Mesenchymal stem cell (in vitro differentiated cells and primary cell): ENCODE data around the gene NDST3.

Source experiments
- DNase-seq: peaks from one replicate; pipeline ENCODE4 v3.0.0-alpha.2; 2013
- H2AFZ ChIP-seq: one replicate; pipeline ENCODE4 v1.6.1; 2013; ENCODE audit warnings: low read depth, mild to moderate bottlenecking, control low read depth, inconsistent platforms, low read length, moderate library complexity
- H2AK5ac ChIP-seq: 2 replicates; pipeline ENCODE4 v1.6.1; 2013; ENCODE audit warnings: low read length, moderate library complexity, mild to moderate bottlenecking, inconsistent platforms; ENCODE audit not compliant: severe bottlenecking
- H2BK120ac ChIP-seq: one replicate; pipeline ENCODE4 v1.6.1; 2013; ENCODE audit warnings: low read depth, mild to moderate bottlenecking, inconsistent platforms, low read length, moderate library complexity
- H2BK12ac ChIP-seq, 2 experiments: one replicate each; pipeline ENCODE4 v1.6.1; 2013; ENCODE audit warnings: inconsistent platforms in 2 of 2, low read length in 2 of 2, mild to moderate bottlenecking in 2 of 2, moderate library complexity in 2 of 2, control low read depth in 1 of 2
- H2BK15ac ChIP-seq: one replicate; pipeline ENCODE4 v1.6.1; 2013; ENCODE audit warnings: mild to moderate bottlenecking, low read depth, inconsistent platforms; ENCODE audit not compliant: poor library complexity, severe bottlenecking
- H2BK5ac ChIP-seq: 2 replicates; pipeline ENCODE4 v1.6.1; 2013; ENCODE audit warnings: low read depth, mild to moderate bottlenecking, low read length, control low read depth, inconsistent platforms; ENCODE audit not compliant: poor library complexity, severe bottlenecking
- H3K14ac ChIP-seq, 2 experiments: one replicate each; pipeline ENCODE4 v1.6.1; 2013; ENCODE audit warnings: inconsistent platforms in 2 of 2, low read length in 2 of 2, control low read depth in 1 of 2, mild to moderate bottlenecking in 1 of 2, moderate library complexity in 1 of 2
- H3K18ac ChIP-seq, 2 experiments: one replicate each; pipeline ENCODE4 v1.6.1; 2013; ENCODE audit warnings: inconsistent platforms in 2 of 2, low read length in 2 of 2, control low read depth in 1 of 2, low read depth in 1 of 2, mild to moderate bottlenecking in 1 of 2
- H3K23ac ChIP-seq, 2 experiments: one replicate each; pipeline ENCODE4 v1.6.1; 2013; ENCODE audit warnings: inconsistent platforms in 2 of 2, low read length in 2 of 2, mild to moderate bottlenecking in 2 of 2, moderate library complexity in 2 of 2, control low read depth in 1 of 2
- H3K27ac ChIP-seq: 2 replicates; pipeline ENCODE4 v1.5.1; 2013; ENCODE audit warnings: mild to moderate bottlenecking, moderate library complexity, low read length, control low read depth, inconsistent platforms; ENCODE audit not compliant: poor library complexity, severe bottlenecking
- H3K27me3 ChIP-seq, 2 experiments: 2 replicates each; pipeline versions ENCODE4 v1.6.1 to v1.7.0; 2013; ENCODE audit warnings: low read length in 2 of 2, mild to moderate bottlenecking in 2 of 2, moderate library complexity in 2 of 2, control low read depth in 1 of 2, inconsistent platforms in 1 of 2; ENCODE audit not compliant: control insufficient read depth in 1 of 2, insufficient read depth in 1 of 2
- H3K36me3 ChIP-seq, 2 experiments: 2 replicates each; pipeline versions ENCODE4 v1.6.1 to v1.7.0; 2013; ENCODE audit warnings: low read length in 2 of 2, control low read depth in 1 of 2, inconsistent platforms in 1 of 2, low read depth in 1 of 2, mild to moderate bottlenecking in 1 of 2; ENCODE audit not compliant: insufficient read depth in 2 of 2, control insufficient read depth in 1 of 2
- H3K4ac ChIP-seq, 2 experiments: one replicate each; pipeline ENCODE4 v1.6.1; 2013; ENCODE audit warnings: inconsistent platforms in 2 of 2, low read length in 2 of 2, mild to moderate bottlenecking in 2 of 2, moderate library complexity in 2 of 2, control low read depth in 1 of 2, low read depth in 1 of 2
- H3K4me1 ChIP-seq: 2 replicates; pipeline ENCODE4 v1.6.1; 2013; ENCODE audit warnings: low read depth, low read length, control low read depth; ENCODE audit not compliant: control insufficient read depth, insufficient read depth
- H3K4me2 ChIP-seq: 2 replicates; pipeline ENCODE4 v1.6.1; 2013; ENCODE audit warnings: low read length, mild to moderate bottlenecking, inconsistent platforms; ENCODE audit not compliant: poor library complexity, severe bottlenecking
- H3K4me3 ChIP-seq, 2 experiments: 2 replicates each; pipeline versions ENCODE4 v1.5.1 to v1.7.0; 2013; ENCODE audit warnings: low read length in 2 of 2, mild to moderate bottlenecking in 2 of 2, control low read depth in 1 of 2, low read depth in 1 of 2; ENCODE audit not compliant: insufficient read depth in 1 of 2
- H3K79me1 ChIP-seq: replicated peaks from 2 replicates; pipeline ENCODE4 v1.6.1; 2013; ENCODE audit warnings: mild to moderate bottlenecking, control low read depth, low read length, inconsistent platforms; ENCODE audit not compliant: poor library complexity, severe bottlenecking
- H3K9ac ChIP-seq: 2 replicates; pipeline ENCODE4 v1.7.0; 2013; ENCODE audit warnings: mild to moderate bottlenecking, low read length, moderate library complexity
- H3K9me3 ChIP-seq: 2 replicates; pipeline ENCODE4 v1.7.0; 2013; ENCODE audit warnings: mild to moderate bottlenecking, low read length; ENCODE audit not compliant: control insufficient read depth
- H4K8ac ChIP-seq: one replicate; pipeline ENCODE4 v1.6.1; 2013; ENCODE audit warnings: inconsistent platforms, mild to moderate bottlenecking, low read length, moderate library complexity
- H4K91ac ChIP-seq: one replicate; pipeline ENCODE4 v1.6.1; 2013; ENCODE audit warnings: mild to moderate bottlenecking, low read length, inconsistent platforms
- WGBS: methylation state at CpG from one replicate; pipeline ENCODE4 v1.1.7; 2013; ENCODE audit warnings: mixed read lengths; 5-methylcytosine and 5-hydroxymethylcytosine counted together

NDST3 gene

DNA sequence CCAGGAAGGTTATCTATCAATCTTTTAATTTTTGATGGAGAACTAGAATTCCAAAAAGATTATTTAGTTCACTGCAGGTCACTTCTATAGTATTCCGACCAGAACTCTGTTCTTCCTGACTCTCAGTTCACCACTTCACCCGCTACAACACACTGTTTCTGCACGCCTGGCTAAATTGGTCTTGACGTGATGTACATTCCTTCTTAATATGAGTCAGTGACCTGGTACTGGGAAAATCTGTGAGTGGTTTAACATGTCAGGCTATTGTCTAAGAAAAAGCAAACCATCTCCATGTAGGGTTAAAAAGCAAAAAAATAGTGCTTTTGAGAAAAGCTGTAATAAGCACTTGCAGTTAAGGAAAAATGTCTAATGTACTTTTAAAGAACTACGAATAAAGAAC lies 120.4 kb downstream of the NDST3 start:
- peak; percentile 29 for DNase-seq
- Histone ChIP-seq H3K14ac (no peak overlapping the region), H2BK15ac (no peak overlapping the region), H2AK5ac (no peak overlapping the region), H3K9ac (no peak overlapping the region), H3K27ac (no peak overlapping the region), H4K8ac (no peak overlapping the region), H3K4me3 (no peak overlapping the region), H3K9me3 (no peaks in the 10 kb centered on the region), H2BK120ac (no peak overlapping the region), H2BK5ac (no peak overlapping the region), H2AFZ (no peak overlapping the region), H3K18ac (no peak overlapping the region), H2BK12ac (no peak overlapping the region), H3K36me3 (no peaks in the 10 kb centered on the region), H4K91ac (no peak overlapping the region), H3K4me2 (no peak overlapping the region), H3K27me3 (no peaks in the 10 kb centered on the region), H3K79me1 (no peaks in the 10 kb centered on the region), H3K4ac (no peak overlapping the region), H3K23ac (no peak overlapping the region), H3K4me1 (no peaks in the 10 kb centered on the region)
- 81% methylated on average over 4 of the region's 5 CpGs for WGBS

DNA sequence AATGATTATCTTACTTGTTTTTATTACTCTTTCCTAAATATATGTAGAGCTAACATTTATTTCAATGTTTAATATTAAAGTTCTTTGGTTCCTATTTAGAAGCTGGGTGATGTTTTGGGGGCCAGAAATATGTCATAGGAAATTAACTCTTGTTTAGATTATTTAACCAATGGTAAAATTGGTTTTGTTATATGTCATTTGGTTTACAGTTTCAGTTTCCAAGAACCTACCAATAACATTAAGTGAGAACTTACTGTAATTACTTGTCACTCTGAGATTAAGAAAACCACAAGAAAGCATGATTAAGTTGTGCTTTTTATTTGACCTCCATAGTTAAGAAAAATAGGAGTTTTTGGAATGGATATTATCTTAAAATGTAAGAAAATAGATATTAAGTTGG lies 121.2 kb downstream of the NDST3 start:
- Histone ChIP-seq H2BK12ac (no peak overlapping the region), H2BK15ac (no peak overlapping the region), H3K9ac (no peak overlapping the region), H3K4me3 (no peak overlapping the region), H3K4me1 (no peaks in the 10 kb centered on the region), H3K23ac (no peak overlapping the region), H2AFZ (no peak overlapping the region), H4K91ac (no peak overlapping the region), H2AK5ac (no peak overlapping the region), H3K14ac (no peak overlapping the region), H3K36me3 (no peaks in the 10 kb centered on the region), H4K8ac (no peak overlapping the region), H3K27ac (no peak overlapping the region), H3K9me3 (peaks cover 4% of the 10 kb centered on the region), H3K4ac (no peak overlapping the region), H2BK120ac (no peak overlapping the region), H2BK5ac (no peak overlapping the region), H3K4me2 (no peak overlapping the region), H3K27me3 (no peaks in the 10 kb centered on the region), H3K18ac (no peak overlapping the region), H3K79me1 (no peaks in the 10 kb centered on the region)
- DNase-seq: no peak

DNA sequence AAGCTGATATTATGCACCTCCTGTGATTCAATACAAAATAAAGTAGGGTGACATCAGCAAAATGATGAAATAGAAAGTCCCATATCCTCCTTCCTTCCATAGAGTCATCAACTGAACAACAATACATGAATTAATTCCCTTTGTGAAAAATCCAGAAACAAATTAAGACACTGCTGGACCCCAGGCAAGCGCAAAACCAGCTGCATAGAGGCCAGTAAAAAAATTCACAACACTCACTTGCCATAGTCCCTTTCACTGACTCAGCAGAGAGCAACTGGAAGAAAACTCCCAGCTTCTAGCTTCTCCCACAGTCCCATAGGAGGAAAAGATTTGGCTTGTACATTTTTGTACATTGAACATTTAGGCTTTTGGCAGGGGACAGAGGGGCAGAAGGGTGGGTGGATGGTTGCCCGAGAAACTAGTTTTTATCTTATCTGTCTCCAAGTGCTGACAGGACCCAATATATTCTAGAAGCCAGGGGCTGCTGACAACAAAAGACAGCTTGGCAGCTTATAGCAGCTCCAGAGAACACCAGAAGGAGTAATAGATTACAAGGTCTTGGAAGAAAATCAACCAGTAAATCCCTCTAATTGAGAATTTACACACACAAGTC lies 124.6 kb downstream of the NDST3 start:
- Histone ChIP-seq H3K9me3 (peaks cover 4% of the 10 kb centered on the region), H3K4ac (no peak overlapping the region), H2AFZ (no peak overlapping the region), H3K9ac (no peak overlapping the region), H2BK5ac (no peak overlapping the region), H4K8ac (no peak overlapping the region), H2AK5ac (no peak overlapping the region), H3K18ac (no peak overlapping the region), H2BK15ac (no peak overlapping the region), H3K4me1 (no peaks in the 10 kb centered on the region), H3K36me3 (no peaks in the 10 kb centered on the region), H3K4me2 (no peak overlapping the region), H3K27me3 (no peaks in the 10 kb centered on the region), H2BK12ac (no peak overlapping the region), H2BK120ac (no peak overlapping the region), H3K4me3 (no peak overlapping the region), H3K14ac (no peak overlapping the region), H3K79me1 (no peaks in the 10 kb centered on the region), H3K27ac (no peak overlapping the region), H3K23ac (no peak overlapping the region), H4K91ac (no peak overlapping the region)
- peak; percentile 13 for DNase-seq
- 100% methylated on average over 2 of the region's 2 CpGs for WGBS

DNA sequence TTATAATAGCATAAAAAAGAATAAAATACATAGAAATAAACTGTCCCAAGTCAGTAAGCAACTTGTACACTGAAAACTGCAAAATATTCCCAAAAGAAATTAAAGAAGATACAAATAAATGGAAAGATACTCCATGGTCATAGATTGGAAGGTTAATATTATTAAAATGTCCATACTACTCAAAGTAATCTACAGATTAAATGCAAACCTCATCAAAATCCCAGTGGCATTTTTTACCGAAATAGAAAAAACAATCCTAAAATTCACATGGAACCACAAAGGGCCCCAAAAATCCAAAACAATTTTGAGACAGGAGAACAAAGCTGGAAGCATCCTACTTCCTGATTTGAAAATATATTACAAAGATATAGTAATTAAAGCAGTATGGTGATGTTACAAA lies 133.0 kb downstream of the NDST3 start:
- H3K18ac ChIP-seq: no peak overlapping the region
- no peak overlapping the region for H3K4ac ChIP-seq
- peaks cover 23% of the 10 kb centered on the region for H3K9me3 ChIP-seq
- no peak overlapping the region for H3K23ac ChIP-seq
- H3K36me3 ChIP-seq: no peaks in the 10 kb centered on the region
- H3K27ac ChIP-seq: no peak overlapping the region
- no peak overlapping the region for H3K9ac ChIP-seq
- no peak overlapping the region for H3K4me3 ChIP-seq
- no peak overlapping the region for H2BK120ac ChIP-seq
- no peak overlapping the region for H2AFZ ChIP-seq
- no peak overlapping the region for H3K14ac ChIP-seq
- no peaks in the 10 kb centered on the region for H3K79me1 ChIP-seq
- no peaks in the 10 kb centered on the region for H3K4me1 ChIP-seq
- H2BK5ac ChIP-seq: no peak overlapping the region
- no peak overlapping the region for H4K91ac ChIP-seq
- H3K4me2 ChIP-seq: no peak overlapping the region
- H3K27me3 ChIP-seq: no peaks in the 10 kb centered on the region
- WGBS: 67% methylated on average over 1 of the region's 1 CpG
- H4K8ac ChIP-seq: no peak overlapping the region
- H2AK5ac ChIP-seq: no peak overlapping the region
- DNase-seq: no peak
- H2BK12ac ChIP-seq: no peak overlapping the region
- no peak overlapping the region for H2BK15ac ChIP-seq
